Activated CD4-positive, alpha-beta T cell treated with anti-CD3 and anti-CD28 coated beads for 48 hours (primary cell): Measurements from ENCODE around the gene SLC19A1.
A peak's percentile ranks its signal among the peaks of the same experiment; 100 is the strongest.

ENCODE experiments used
- DNase-seq: peaks from one replicate; pipeline ENCODE4 v3.0.0-alpha.2; 2020

The SLC19A1 gene

GRCh38 chr21:45542242-45542666 is at the start of gene SLC19A1:
TSS of gene SLC19A1 (minus strand) at chr21:45542440. CDS start at chr21:45537959, 4,481 bp downstream.
- DNase-seq: peak; percentile 81

DNA sequence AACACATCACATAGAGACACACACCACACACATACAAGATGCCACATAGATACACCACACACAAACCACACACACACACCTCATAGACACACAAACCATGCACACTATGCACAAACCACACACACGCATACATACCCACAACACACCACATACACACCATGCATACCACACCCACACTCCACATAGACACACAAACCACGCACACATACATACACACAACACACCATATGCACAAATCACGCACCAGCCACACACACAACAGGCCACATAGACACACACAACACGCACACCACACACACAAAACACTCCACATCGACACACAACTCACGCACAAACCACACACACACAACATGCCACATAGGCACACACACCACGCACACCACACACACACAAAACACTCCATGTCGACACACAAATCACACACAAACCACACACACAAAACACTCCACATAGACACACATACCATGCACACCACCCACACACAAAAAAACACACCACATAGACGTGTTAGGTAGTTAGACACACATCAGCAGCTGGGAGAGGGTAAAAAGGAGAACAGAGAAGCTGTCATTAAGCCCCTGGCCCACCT is 49.5 kb upstream of the SLC19A1 start:
- no peak for DNase-seq

GRCh38 chr21:45590726-45591618 is 48.7 kb upstream of the SLC19A1 start:
- DNase-seq: peak; percentile 80

DNA sequence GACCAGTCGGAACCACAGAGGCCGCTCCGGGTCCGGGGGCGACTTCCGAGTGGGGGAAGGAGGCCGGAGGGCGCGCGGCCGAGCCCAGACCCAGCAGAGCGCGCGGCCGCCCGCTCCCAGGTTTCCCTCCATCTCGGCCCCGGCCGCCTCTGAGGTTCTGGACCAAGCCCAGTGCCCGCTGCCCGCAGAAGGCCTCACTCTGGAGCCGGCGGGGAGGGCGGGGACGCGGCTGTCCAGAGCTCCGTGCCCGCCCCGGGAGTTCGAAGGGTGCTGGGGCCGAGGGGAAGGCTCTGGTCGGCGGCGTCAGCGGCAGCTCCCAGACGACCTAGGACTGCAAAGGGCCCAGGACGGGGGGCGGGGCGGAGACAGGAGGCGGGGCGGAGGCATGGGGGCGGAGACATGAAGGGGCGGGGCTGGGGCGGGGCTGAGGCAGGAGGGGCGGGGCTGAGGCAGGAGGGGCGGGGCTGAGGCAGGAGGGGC is 48.0 kb upstream of the SLC19A1 start:
- DNase-seq: peak; percentile 87

- DNase-seq: no peak
Measured at GRCh38 chr21:45589686-45590245, 47.5 kb upstream of the SLC19A1 start.

DNA sequence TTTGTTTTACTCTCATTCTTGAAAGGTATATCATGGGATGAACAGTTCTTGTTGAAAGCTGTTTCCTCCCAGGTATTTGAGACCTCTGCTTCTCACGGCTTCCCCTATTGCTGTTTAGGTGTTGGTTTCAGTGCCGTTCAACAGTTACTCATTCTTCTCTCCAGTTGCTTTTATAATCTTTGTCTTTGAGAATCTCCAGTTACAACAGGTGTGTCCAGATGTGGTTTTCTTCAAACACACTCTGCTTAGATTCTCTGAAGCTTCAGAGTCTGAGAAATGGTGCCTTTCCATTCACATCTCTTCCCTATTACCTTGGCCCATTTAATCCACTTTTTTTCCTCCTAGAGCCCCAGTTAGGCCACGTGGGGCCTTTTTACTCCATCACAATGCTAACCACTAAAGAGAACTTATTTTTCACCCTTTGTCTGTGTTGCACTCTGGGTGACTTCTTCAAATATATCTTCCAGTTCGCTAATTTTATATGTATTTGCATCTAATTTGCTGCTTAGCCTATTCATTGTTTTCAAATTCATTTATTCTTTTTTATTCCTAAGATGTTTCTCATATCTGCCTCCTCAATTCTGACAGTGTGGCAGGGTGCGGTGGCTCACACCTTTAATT is 46.7 kb upstream of the SLC19A1 start:
- DNase-seq: no peak

DNA sequence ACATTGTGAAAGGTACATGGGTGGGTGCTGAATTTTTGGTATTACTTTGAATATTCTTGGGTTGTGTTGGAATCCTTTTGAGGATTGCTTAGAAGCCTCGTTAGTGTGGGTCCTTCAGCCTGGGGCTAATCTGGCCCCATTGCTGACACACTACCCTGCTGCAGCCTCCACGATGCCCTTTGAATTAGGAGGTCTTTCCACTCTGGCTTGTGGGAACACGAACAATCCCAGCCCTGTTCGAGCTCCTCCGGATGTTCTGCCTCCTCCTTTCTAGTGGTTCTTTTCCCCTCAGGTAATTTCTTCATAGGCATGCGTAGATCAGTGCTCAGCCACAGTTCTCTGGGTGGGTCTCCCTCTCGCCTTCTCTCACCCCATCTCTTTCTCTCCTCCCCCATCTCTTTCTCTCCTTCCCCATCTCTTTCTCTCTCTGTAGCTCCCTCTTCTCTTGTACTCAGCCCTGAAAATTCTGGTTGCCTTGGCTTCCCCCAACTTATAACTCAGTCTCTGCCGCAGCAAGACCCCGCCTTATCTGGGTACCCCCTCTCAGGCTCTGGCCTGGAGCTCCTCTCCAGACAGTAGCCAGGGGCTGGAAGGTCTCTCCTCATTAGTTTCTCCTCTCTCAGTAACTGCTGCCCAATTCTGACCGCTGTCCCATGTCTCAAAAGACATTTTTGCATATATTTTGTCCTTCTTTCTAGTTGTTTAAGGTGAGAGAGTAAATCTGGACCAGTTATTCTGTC is 46.0 kb upstream of the SLC19A1 start:
- DNase-seq: no peak

DNA sequence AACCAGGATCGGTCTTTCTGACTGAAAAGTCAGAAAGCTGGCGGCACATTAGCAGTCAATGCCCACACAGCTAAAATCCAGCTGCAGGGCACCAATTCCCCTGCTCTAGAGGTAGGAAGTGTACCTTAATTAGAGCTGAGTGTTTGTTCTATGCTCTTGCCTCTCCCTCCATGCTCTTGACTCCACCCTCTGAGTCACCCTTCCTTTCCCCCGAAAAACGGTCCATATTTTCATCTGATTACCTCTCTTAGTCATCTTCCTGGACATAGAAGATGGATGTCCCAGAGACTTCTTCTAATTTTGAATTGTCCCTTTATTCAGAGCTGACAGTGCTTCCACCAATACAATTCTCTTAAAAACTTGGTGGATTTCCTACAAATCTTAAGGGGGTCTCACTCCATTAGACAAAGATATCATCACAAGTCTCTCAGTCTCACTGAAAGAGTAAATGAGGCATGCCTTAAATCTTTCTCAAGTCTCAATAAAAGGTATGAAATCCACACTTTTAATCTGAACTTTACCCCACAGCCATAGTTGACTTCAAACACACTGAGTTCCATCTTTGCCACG is 44.1 kb upstream of the SLC19A1 start:
- no peak for DNase-seq

- DNase-seq: no peak
Measured at GRCh38 chr21:45584786-45585185, 42.5 kb upstream of the SLC19A1 start.

- no peak for DNase-seq
Measured at GRCh38 chr21:45583831-45584509, 41.7 kb upstream of the SLC19A1 start.

DNA sequence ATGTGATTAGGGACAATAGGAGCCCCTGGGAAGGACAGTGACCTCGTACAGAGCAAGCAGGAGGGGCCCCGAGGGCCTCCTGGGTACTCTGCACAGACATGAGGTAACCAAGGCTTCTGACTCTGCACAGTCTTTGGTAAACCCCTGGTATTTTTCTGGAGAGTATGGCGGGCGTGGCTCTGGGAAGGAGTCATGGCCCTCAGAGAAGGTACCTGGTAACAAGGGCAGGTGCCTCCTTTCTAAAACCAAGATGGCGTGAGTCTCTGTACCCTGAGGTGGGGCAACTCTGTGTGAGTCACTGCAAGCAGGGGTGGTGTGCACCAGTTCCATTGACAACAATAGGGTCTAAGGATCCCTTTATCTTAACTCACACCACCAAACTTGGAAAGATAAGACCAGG is 39.9 kb upstream of the SLC19A1 start:
- DNase-seq: no peak

- DNase-seq: no peak
Measured at GRCh38 chr21:45581322-45581712, 39.1 kb upstream of the SLC19A1 start.

- no peak for DNase-seq
Measured at GRCh38 chr21:45580576-45581321, 38.5 kb upstream of the SLC19A1 start.

DNA sequence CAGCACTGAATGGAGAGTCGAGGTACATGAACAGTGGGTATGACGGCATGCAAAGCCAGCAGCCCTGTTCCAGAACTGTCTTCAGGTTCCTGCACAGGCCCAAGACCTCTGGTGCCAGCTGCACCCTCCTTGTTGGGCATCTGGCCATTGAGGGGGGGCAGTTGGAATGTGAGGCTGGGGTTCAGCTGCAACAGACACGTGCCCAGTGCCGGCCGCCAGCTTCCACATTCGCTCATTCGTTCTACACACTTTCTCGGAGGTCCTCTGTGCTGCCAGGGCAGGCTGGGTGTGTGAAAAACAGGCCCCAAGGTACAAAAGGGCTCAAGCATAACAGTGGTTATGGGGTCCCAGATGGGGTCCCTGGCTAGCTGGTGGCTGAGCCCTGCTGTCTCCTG is 37.9 kb upstream of the SLC19A1 start:
- DNase-seq: no peak

DNA sequence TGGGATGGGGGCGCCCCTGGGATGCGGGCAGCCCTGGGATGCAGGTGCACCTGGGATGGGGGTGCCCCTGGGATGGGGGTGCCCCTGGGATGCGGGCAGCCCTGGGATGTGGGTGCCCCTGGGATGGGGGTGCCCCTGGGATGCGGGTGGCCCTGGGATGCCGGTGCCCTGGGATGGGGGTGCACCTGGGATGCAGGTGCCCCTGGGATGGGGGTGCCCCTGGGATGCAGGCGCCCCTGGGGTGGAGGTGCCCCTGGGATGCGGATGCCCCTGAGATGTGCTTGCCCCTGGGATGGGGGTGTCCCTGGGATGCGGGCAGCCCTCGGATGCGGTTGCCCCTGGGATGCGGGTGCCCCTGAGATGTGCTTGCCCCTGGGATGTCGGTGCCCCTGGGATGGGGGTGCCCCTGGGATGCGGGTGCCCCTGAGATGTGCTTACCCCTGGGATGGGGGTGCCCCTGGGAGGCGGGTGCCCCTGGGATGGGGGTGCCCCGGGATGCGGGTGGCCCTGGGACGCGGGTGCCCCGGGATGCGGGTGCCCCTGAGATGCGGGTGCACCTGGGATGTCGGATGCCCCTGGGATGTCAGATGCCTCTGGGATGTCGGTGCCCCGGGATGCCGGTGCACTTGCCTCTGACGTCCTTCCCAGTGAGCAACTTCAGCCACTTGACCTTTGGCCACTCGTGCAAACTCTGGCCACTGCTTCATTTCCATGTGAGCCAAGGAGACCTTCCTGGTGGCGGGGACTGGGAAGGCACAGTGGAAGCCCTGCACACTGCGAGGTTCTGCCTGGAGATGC is 37.3 kb upstream of the SLC19A1 start:
- no peak for DNase-seq

GRCh38 chr21:45578811-45579381 is 36.7 kb upstream of the SLC19A1 start:
- DNase-seq: no peak

DNA sequence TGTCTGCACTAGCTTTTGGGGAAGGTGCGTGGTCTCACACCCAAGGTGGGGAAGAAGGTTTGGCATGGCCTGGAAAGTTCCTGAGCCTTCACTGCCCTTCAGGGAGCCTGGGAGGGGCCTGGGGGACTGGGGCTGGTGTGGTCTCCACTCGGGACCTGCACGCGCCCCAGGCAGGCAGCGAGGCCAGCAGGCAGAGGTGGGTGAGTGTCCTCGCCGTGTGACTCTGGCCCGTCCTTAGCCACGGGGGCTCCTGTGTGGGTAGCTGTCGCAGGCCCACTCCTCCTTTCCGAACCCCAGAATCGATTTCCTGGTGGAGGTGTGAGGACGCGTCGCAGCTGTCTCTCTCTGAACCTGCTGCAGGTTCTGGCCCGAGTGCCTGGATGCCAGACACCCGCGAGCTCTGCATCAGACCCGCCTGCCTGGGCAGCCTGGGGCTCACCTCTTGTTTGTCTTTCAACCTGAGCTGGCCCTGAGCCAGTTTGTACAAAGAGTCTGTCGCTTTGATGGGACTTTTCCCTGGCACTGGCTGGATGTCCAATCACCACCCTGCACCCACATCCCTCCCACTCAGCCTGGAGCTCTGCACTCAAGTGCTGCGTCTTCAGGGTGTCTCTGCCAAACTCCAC is 36.0 kb upstream of the SLC19A1 start:
- no peak for DNase-seq

- no peak for DNase-seq
Measured at GRCh38 chr21:45577801-45578175, 35.5 kb upstream of the SLC19A1 start.
